Psoas muscle (tissue), 8 donors: ENCODE data around the gene DNAJC11. TPM values are rescaled to one million over a fixed set of nuclear protein-coding genes. Genes with fewer than 3 reads are reported as not detected.
A peak's percentile ranks its signal among the peaks of the same experiment; 100 is the strongest.

Experiments used
- ATAC-seq, 4 donors: fragments of 200-7000 bp; cut with Tn5 transposase; one replicate each; pipeline ENCODE4 v1.9.1; 2020; ENCODE audit warnings: moderate library complexity in 3 of 4, mild to moderate bottlenecking in 2 of 4
- DNase-seq, 2 donors: peaks; one replicate each; pipeline ENCODE4 v3.0.0-alpha.2; 2020
- H3K27ac ChIP-seq: fragments of 200-600 bp; one replicate; pipeline ENCODE4 v1.8.0; 2022
- H3K27me3 ChIP-seq, 3 donors: fragments of 200-600 bp in 1 of 3; one replicate each; pipeline versions ENCODE4 v1.6.1 to v1.8.0; 2013 to 2022; ENCODE audit warnings: low read length in 2 of 3, mild to moderate bottlenecking in 2 of 3, moderate library complexity in 1 of 3; ENCODE audit not compliant: insufficient read depth in 3 of 3
- H3K36me3 ChIP-seq, 2 donors: fragments of 200-600 bp in 1 of 2; one replicate each; pipeline versions ENCODE4 v1.6.1 to v1.8.0; 2013 to 2022; ENCODE audit warnings: low read depth in 1 of 2, mild to moderate bottlenecking in 1 of 2, moderate library complexity in 1 of 2; ENCODE audit not compliant: insufficient read depth in 1 of 2
- H3K4me1 ChIP-seq: fragments of 200-600 bp; one replicate; pipeline ENCODE4 v1.8.0; 2022
- H3K4me3 ChIP-seq: fragments of 200-600 bp; one replicate; pipeline ENCODE4 v1.8.0; 2022; ENCODE audit warnings: mild to moderate bottlenecking
- H3K9me3 ChIP-seq: fragments of 200-600 bp; one replicate; pipeline ENCODE4 v1.8.0; 2022
- WGBS, 3 donors: extraction: QIAGEN DNeasy Blood & Tissue Kit; methylation state at CpG; one replicate each; pipeline versions ENCODE4 v1.1.6 to v1.1.7; 2013; 5-methylcytosine and 5-hydroxymethylcytosine counted together
- intact Hi-C, 2 donors: fragments of 100-400 bp; cut with DNase I; formaldehyde crosslinking; loops; one replicate each; pipeline versions ENCODE4 v1.11.0 to v1.14.2; 2022
- polyA plus RNA-seq, 3 donors: library from polyadenylated mRNA; stranded (reverse); fragments of 200-250 nt; gene quantifications; one replicate each; pipeline ENCODE4 v1.2.3, GENCODE V29; 2013
- total RNA-seq, 4 donors: library from RNA; stranded (reverse); fragmentation: NEBNext Ultra II Directional in 2 of 4; extraction: Animal tissue kit (Norgen Biotek cat#: 25700) in 2 of 4; gene quantifications; one replicate each; pipeline versions ENCODE4 v1.2.1 to v1.2.4, GENCODE V29; 2021 to 2023
- TF ChIP-seq, protein P1 (sequence below): fragments of 200-600 bp; IDR thresholded peaks from one replicate; pipeline ENCODE4 v1.8.0; 2022; ENCODE audit warnings: antibody characterized with exemption
- donor health status: healthy with polysubstance abuse.
- donor health status: DM: no; HTN: no; CAD: no; lungs with moderate emphysema.
- donor health status: Bipolar disorder and iron deficiency.
- donor health status: healthy.
- donor health status: DM: yes; HTN: yes; CAD: no.
- donor health status: DM: no; HTN: no; CAD: no.
- donor health status: DM: no; HTN: no; CAD: no.
- donor health status: DM: yes; HTN: yes; CAD: no.

The DNAJC11 gene
- total and polyA plus RNA-seq, 7 donors: 28.2 to 65.4 (median 55.7) TPM

DNA sequence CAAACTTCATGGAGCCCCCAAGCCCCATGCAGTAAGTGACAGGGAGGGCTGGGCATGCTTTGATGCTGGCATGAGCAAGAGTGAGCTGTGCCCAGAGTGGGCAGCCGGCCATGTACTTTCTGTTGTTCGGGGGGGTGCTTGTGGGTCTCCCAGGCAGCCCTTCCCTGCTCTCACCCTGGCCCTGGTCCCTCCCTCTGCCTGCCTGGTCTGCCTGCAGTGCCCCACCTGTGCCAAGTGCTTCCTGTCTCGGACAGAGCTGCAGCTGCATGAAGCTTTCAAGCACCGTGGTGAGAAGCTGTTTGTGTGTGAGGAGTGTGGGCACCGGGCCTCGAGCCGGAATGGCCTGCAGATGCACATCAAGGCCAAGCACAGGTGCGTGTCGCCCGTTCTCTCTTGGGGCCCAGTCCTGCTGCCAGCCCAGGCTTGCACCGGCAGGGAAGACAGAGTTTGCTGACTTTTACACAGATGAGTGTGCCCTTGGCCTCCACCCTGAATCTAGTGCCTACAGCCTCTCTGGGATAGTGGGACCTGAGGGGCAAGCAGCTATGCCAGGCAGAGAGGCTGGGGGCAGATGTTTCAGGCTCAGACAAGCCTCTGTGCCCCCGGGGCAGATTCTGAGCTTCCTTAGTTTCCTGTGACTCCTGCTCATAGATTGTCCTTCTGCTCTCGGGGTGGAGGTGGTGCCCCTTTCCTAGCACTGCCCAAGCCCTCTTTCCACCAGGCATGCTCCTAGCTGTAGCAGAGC lies 114.2 kb downstream of the DNAJC11 start:
- peak; percentile 62 to 65 (median 64) for ATAC-seq
- peak; percentile 66 to 93 for DNase-seq
- Histone ChIP-seq H3K36me3 (peaks cover 0 to 49% of the 10 kb centered on the region in 2 donors), H3K27ac (peak overlapping the region; percentile 98), H3K4me3 (no peak overlapping the region), H3K9me3 (no peaks in the 10 kb centered on the region), H3K4me1 (peaks cover 58% of the 10 kb centered on the region), H3K27me3 (no peaks in the 10 kb centered on the region)
- whole genome bisulfite sequencing, 3 donors: 18 to 37% (median 26%) methylated on average over 13 of the region's 13 CpGs
- intact Hi-C loops: loop anchor here in 1 of 2 donors (5.0 kb wide), 1 partner anchor 35 kb away; the partner anchor contains the start of gene THAP3
- TF ChIP-seq, protein P1, sequence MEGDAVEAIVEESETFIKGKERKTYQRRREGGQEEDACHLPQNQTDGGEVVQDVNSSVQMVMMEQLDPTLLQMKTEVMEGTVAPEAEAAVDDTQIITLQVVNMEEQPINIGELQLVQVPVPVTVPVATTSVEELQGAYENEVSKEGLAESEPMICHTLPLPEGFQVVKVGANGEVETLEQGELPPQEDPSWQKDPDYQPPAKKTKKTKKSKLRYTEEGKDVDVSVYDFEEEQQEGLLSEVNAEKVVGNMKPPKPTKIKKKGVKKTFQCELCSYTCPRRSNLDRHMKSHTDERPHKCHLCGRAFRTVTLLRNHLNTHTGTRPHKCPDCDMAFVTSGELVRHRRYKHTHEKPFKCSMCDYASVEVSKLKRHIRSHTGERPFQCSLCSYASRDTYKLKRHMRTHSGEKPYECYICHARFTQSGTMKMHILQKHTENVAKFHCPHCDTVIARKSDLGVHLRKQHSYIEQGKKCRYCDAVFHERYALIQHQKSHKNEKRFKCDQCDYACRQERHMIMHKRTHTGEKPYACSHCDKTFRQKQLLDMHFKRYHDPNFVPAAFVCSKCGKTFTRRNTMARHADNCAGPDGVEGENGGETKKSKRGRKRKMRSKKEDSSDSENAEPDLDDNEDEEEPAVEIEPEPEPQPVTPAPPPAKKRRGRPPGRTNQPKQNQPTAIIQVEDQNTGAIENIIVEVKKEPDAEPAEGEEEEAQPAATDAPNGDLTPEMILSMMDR: no peak

DNA sequence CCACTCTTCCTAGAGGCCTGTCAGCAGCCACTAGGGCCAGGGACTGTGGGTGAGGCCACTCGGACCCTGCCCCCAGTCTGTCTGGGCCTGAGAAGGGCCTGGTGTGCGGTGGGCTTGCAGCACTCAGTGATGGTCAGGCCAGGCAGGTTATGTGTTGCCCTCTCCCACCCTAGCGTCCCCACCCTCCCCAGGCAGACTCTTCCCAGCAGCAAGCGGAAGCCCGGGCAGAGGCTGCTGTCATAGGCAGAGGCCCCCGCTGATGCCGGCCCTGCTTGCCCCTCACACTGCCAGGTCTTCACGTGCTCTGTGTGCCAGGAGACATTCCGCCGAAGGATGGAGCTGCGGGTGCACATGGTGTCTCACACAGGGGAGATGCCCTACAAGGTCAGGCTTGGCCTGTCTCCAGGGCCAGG lies 115.2 kb downstream of the DNAJC11 start:
- Histone ChIP-seq H3K4me1 (peaks cover 57% of the 10 kb centered on the region), H3K27me3 (no peaks in the 10 kb centered on the region), H3K27ac (peak overlapping the region; percentile 98), H3K9me3 (no peaks in the 10 kb centered on the region), H3K4me3 (no peak overlapping the region), H3K36me3 (peaks cover 0 to 44% of the 10 kb centered on the region in 2 donors)
- intact Hi-C loops: loop anchor here in 1 of 2 donors (5.0 kb wide), 1 partner anchor 36 kb away; the partner anchor contains the start of gene THAP3
- DNase-seq: no peak
- ATAC-seq: peak in 2 of 4 donors; percentile 11 to 12
- TF ChIP-seq, protein P1: no peak
- 37 to 80% (median 56%) methylated on average over 8 to 11 of the region's 11 CpGs for WGBS, 3 donors

DNA sequence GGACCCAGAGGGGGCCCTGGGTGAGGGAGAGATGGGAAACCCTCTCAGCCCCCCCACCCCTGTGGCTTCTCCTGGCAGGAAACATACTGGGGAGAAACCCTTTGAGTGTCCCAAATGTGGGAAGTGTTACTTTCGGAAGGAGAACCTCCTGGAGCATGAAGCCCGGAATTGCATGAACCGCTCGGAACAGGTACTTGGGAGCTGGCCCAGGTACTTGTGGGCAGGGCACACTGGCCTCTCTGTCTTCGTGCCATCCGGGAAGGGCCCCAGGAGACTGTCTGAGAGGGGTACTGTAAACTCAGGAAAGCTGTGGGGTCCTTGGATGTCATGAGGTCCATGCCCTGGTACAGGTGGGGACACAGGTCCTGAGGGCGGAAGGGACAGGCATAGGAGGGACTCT lies 115.8 kb downstream of the DNAJC11 start:
- ATAC-seq: no peak
- Histone ChIP-seq H3K27ac (peak overlapping the region; percentile 98), H3K4me1 (peaks cover 57% of the 10 kb centered on the region)

DNA sequence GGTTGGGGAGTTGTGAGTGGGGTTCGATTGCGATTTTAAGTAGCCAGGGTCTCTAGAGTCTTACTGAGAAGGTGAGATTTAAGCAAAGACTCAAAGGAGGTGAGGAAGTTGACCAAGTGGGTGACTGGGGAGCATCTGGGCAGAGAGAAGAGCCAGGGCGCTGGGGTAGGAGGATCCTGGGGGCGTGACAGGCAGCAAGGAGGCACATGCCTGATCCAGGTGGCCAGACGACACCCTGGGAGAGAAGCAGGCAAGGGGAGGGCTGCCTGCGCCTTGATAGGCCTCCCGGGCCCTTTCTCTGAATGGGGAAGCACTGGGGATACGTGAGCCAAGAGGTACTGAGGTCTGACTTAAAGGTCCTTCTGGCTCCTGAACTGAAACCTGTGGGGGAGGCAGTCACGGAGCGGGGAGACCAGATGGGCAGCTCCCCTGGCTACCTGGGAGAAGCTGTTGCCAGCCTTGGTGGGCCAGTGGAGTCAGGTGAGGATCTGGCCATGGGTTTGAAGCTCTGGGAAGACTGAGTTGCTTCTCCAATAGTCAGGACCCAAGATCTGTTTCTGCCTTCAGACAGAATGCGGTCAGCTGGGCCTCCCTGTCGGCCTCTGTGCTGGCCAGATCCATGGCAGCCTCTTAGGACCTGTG lies 116.4 kb downstream of the DNAJC11 start:
- TF ChIP-seq, protein P1: no peak
- 72 to 91% (median 76%) methylated on average over 10 to 12 of the region's 12 CpGs for WGBS, 3 donors
- DNase-seq (no peak), ATAC-seq (no peak)
- Histone ChIP-seq H3K27me3 (no peaks in the 10 kb centered on the region), H3K27ac (peak overlapping the region; percentile 98), H3K4me1 (peaks cover 55% of the 10 kb centered on the region), H3K9me3 (no peaks in the 10 kb centered on the region), H3K4me3 (no peak overlapping the region), H3K36me3 (peaks cover 0 to 32% of the 10 kb centered on the region in 2 donors)
- intact Hi-C loops: loop anchor here in 1 of 2 donors (5.0 kb wide), 1 partner anchor 37 kb away; the partner anchor contains the start of gene THAP3

More for the DNA sequence above, 115.8 kb downstream of the DNAJC11 start:
- TF ChIP-seq, protein P1: no peak
- intact Hi-C loops: loop anchor here in 1 of 2 donors (5.0 kb wide), 1 partner anchor 36 kb away; the partner anchor contains the start of gene THAP3
- DNase-seq: no peak
- H3K9me3 ChIP-seq: no peaks in the 10 kb centered on the region
- H3K36me3 ChIP-seq: peaks cover 0 to 39% of the 10 kb centered on the region in 2 donors
- no peaks in the 10 kb centered on the region for H3K27me3 ChIP-seq
- WGBS, 3 donors: 69 to 86% (median 71%) methylated on average over 7 of the region's 7 CpGs
- H3K4me3 ChIP-seq: no peak overlapping the region

Other genes starting within 250 kb of the DNAJC11 start
- 1 to 10 TPM; 1.5 to 2.6 (median 2.2) TPM for gene TNFRSF25, start 235.6 kb downstream of the DNAJC11 start, total RNA-seq
- gene TNFRSF25, start 235.6 kb downstream of the DNAJC11 start, polyA plus RNA-seq: 1 to 10 TPM; 1.5 to 2.7 (median 1.6) TPM
- 1 to 10 TPM; 2.6 to 3.3 (median 3.2) TPM for gene PLEKHG5, start 210.1 kb downstream of the DNAJC11 start, total RNA-seq
- gene PLEKHG5, start 210.1 kb downstream of the DNAJC11 start, polyA plus RNA-seq: 1 to 10 TPM; 1.5 to 2.3 (median 2.0) TPM
- 10 to 100 TPM; 17.1 to 26.1 (median 22.8) TPM for gene NOL9, start 147.3 kb downstream of the DNAJC11 start, total RNA-seq
- 10 to 100 TPM in 1 of 3 donors, 1 to 10 TPM in 2; 5.0 to 10.6 (median 9.5) TPM for gene NOL9, start 147.3 kb downstream of the DNAJC11 start, polyA plus RNA-seq
- not detected for gene TAS1R1, start 146.5 kb downstream of the DNAJC11 start, total RNA-seq
- under 1 TPM in 2 of 3 donors, not detected in 1; 0.04 to 0.16 TPM for gene TAS1R1, start 146.5 kb downstream of the DNAJC11 start, polyA plus RNA-seq
- gene ZBTB48, start 121.8 kb downstream of the DNAJC11 start, total RNA-seq: 10 to 100 TPM in 3 of 4 donors, 1 to 10 TPM in 1; 3.7 to 12.0 (median 11.4) TPM
- gene ZBTB48, start 121.8 kb downstream of the DNAJC11 start, polyA plus RNA-seq: 10 to 100 TPM in 2 of 3 donors, 1 to 10 TPM in 1; 9.7 to 16.6 (median 15.1) TPM
- gene KLHL21, start 98.9 kb downstream of the DNAJC11 start, total RNA-seq: 100 to 1,000 TPM in 3 of 4 donors, 10 to 100 TPM in 1; 87.3 to 253 (median 113) TPM
- gene KLHL21, start 98.9 kb downstream of the DNAJC11 start, polyA plus RNA-seq: 100 to 1,000 TPM in 2 of 3 donors, 10 to 100 TPM in 1; 83.1 to 200 (median 120) TPM
- gene PHF13, start 88.1 kb downstream of the DNAJC11 start, total RNA-seq: 10 to 100 TPM in 1 of 4 donors, 1 to 10 TPM in 3; 5.4 to 21.3 (median 8.2) TPM
- gene PHF13, start 88.1 kb downstream of the DNAJC11 start, polyA plus RNA-seq: 1 to 10 TPM; 4.8 to 7.5 (median 7.1) TPM
- 10 to 100 TPM in 2 of 4 donors, 1 to 10 TPM in 2; 8.9 to 18.8 (median 13.4) TPM for gene THAP3, start 76.9 kb downstream of the DNAJC11 start, total RNA-seq
- gene THAP3, start 76.9 kb downstream of the DNAJC11 start, polyA plus RNA-seq: 10 to 100 TPM; 19.6 to 40.1 (median 22.8) TPM
- 10 to 100 TPM; 64.6 to 76.5 (median 66.9) TPM for gene CAMTA1, start 83.6 kb upstream of the DNAJC11 start, total RNA-seq
- 100 to 1,000 TPM in 2 of 3 donors, 10 to 100 TPM in 1; 88.3 to 206 (median 130) TPM for gene CAMTA1, start 83.6 kb upstream of the DNAJC11 start, polyA plus RNA-seq